G401 (cell line): ENCODE measurements around the gene HSD17B11. TPM values are rescaled to one million over a fixed set of nuclear protein-coding genes. Genes with fewer than 3 reads are reported as not detected.
"Not testable (repeated sequence)": the region's sequence is repeated elsewhere in the genome, so short reads cannot be mapped to it uniquely, and the experiment has no call there.

Experiments
- DNase-seq: peaks from one replicate; pipeline ENCODE4 v3.0.0-alpha.2; 2015; ENCODE audit warnings: low spot score
- in situ Hi-C: cut with HindIII; loops from 2 replicates; pipeline ENCODE4 v1.10.0; 2016; ENCODE audit warnings: low sequenced_read_pairs, mixed read lengths
- total RNA-seq: library from RNA; depleted of rRNA; stranded (reverse); fragments of >200 nt; shearing (Covaris generic); gene quantifications from 2 replicates; pipeline ENCODE4 v1.2.3, GENCODE V29; 2014

Gene HSD17B11
- total RNA-seq, 1 experiment from 2014 or later: 25.9 TPM

GRCh38 chr4:87370068-87370467 is 20.9 kb downstream of the HSD17B11 start:
- in situ Hi-C loops: no loop called here
- DNase-seq: no peak

DNA sequence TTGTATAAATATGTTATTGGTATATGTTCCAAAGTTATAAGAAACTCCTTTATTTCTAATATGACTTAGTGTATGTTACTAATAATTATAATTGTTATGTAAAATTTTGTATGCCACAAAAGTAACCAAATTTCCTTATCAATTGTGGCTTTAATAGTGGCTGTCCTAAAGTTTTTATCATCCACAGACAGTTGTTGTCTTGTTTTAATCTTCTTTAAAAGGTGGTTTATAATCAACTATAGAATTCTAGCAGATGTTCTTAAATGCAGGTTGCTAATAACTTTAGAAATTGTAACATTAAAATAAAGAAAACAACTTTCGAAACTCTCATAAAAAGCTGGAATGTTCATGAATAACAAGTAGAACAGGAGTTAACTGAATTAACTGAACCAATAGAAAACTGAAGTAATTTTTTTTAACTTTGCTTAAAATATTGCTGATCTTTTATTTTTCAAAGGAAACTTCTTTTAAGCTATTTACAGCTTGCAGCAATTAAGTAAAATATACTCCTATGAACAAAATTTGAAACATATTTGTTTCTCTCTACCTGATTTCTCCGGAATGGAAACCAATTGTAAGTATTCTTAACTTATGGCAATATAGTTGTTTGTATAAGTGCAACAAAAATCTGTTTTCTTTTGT is 24.3 kb downstream of the HSD17B11 start:
- DNase-seq: no peak
- in situ Hi-C loops: no loop called here

GRCh38 chr4:87365348-87365747 is 25.6 kb downstream of the HSD17B11 start:
- in situ Hi-C loops: no loop called here
- no peak for DNase-seq

- DNase-seq: no peak
- in situ Hi-C loops: no loop called here
Observed at GRCh38 chr4:87363552-87363951, 27.4 kb downstream of the HSD17B11 start.

- in situ Hi-C loops: no loop called here
- DNase-seq: no peak
Observed at GRCh38 chr4:87360338-87360935, 30.6 kb downstream of the HSD17B11 start.

- DNase-seq: no peak
- in situ Hi-C loops: no loop called here
Observed at GRCh38 chr4:87359258-87359657, 31.7 kb downstream of the HSD17B11 start.

- in situ Hi-C loops: no loop called here
- DNase-seq: no peak
Observed at GRCh38 chr4:87356832-87357526, 34.0 kb downstream of the HSD17B11 start.

GRCh38 chr4:87354168-87355102 is 36.6 kb downstream of the HSD17B11 start:
- in situ Hi-C loops: no loop called here
- DNase-seq: no peak

DNA sequence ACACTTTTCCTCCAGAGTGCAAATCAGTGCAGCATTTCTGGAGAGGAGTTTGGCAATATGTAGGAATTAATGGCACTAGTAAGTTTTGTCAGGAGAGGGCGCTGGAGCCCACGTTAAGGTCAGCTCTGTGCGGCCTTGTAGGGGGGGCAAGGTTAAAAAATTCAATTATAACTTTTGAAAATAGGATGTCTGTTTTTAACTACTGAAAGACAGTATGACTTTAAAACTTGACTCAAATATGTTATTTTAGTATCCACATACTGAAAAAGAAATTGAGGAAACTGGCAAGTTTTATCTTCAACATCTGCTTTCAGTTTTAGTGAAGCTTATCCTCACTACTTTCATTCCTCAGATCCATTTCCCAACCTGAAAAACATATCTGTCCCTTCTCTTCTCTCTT is 37.4 kb downstream of the HSD17B11 start:
- in situ Hi-C loops: no loop called here
- peak; percentile 29 for DNase-seq

DNA sequence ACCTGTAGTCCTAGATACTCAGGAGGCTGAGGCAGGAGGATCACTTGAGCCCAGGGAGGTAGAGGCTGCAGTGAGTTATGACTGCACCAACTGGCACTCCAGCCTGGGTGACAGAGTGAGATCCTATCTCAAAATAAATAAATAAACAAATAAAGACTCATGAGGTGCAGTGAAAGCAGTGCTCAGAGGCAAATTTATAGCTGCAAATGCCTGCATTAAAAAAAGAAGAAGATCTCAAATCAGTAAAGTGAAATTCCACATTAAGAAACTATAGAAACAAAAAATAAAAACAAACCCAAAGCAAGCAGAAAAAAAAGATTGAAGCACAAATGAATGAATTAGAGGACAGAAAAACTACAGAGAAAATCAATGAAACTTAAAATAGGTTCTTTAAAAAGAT is 45.8 kb downstream of the HSD17B11 start:
- in situ Hi-C loops: no loop called here

GRCh38 chr4:87342872-87343271 is 48.1 kb downstream of the HSD17B11 start:
- in situ Hi-C loops: no loop called here
- DNase-seq: no peak

More for the DNA sequence above, 45.8 kb downstream of the HSD17B11 start:
- no peak for DNase-seq

GRCh38 chr4:87341954-87342635 is 48.9 kb downstream of the HSD17B11 start:
- DNase-seq, in situ Hi-C loops: not testable (repeated sequence)

GRCh38 chr4:87339440-87339839 is 51.5 kb downstream of the HSD17B11 start:
- in situ Hi-C loops: no loop called here
- DNase-seq: no peak

DNA sequence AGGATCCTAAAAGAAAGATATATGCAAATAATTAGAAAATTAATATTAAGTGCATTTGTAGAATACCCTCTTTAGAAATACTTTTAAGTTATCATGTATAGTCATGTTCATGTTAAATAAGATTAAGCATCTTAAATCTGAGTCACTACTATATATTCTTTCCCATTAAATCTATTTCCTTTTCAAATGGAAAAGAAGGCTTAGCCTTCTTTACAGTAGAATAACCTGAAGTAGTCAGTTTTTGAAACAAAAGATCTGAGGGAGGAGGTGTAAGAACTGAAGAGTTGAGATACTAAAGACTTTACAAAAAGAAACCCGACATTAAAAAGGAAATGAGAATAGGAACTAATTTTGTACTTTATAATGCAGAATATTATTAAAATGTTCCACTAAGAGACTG is 53.6 kb downstream of the HSD17B11 start:
- DNase-seq: no peak
- in situ Hi-C loops: no loop called here

- in situ Hi-C loops: no loop called here
- DNase-seq: no peak
Observed at GRCh38 chr4:87333267-87333666, 57.7 kb downstream of the HSD17B11 start.

- in situ Hi-C loops: no loop called here
- no peak for DNase-seq
Observed at GRCh38 chr4:87330761-87331160, 60.2 kb downstream of the HSD17B11 start.

GRCh38 chr4:87327136-87327535 is 63.9 kb downstream of the HSD17B11 start:
- in situ Hi-C loops: no loop called here
- no peak for DNase-seq

DNA sequence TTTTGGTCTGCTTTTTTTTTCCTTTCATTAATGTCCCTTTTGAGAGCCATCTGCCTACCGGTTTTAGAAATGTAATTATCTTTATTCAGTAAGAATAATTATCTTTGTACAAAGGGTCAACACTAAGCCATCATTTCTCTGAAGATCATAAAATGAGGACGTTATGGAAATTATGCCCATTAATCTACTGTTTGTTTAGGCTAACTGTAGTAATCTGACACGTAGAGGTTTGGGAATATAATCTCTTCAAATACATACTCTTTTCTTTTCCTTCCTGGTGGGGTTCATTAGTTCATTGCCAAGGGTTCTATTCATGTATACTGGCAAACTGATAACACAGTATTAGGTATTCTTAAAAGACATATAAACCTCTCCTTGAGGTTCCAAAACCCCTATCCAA is 64.5 kb downstream of the HSD17B11 start:
- DNase-seq: no peak
- in situ Hi-C loops: no loop called here

- in situ Hi-C loops: no loop called here
- no peak for DNase-seq
Observed at GRCh38 chr4:87322754-87323153, 68.2 kb downstream of the HSD17B11 start, which contains the start of gene HSD17B13. Gene HSD17B13 (minus strand): TSS chr4:87322882. CDS start chr4:87322841, 41 bp downstream.
